ENCODE measurements around the gene OSTF1.

The OSTF1 gene

DNA sequence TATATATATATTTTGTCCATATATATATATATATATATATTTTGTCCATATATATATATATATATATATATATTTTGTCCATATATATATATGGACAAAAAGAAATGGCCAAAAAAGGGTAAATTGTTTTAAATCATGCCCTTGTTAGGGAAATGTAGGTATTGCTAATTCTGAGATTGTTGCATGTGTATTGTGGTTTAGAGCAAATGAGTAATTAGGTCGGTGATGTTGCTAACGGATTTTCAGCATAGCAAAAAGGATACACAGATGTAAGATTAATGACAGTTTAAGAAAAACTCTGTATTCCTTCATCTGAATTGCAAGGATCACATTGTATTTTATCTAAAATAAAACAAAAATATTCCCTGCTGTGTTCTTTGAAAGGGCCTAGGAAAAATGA is 40.2 kb downstream of the OSTF1 start:
- no peak for DNase-seq

GRCh38 chr9:75130172-75130571 is 41.9 kb downstream of the OSTF1 start:
- no peak for DNase-seq

DNA sequence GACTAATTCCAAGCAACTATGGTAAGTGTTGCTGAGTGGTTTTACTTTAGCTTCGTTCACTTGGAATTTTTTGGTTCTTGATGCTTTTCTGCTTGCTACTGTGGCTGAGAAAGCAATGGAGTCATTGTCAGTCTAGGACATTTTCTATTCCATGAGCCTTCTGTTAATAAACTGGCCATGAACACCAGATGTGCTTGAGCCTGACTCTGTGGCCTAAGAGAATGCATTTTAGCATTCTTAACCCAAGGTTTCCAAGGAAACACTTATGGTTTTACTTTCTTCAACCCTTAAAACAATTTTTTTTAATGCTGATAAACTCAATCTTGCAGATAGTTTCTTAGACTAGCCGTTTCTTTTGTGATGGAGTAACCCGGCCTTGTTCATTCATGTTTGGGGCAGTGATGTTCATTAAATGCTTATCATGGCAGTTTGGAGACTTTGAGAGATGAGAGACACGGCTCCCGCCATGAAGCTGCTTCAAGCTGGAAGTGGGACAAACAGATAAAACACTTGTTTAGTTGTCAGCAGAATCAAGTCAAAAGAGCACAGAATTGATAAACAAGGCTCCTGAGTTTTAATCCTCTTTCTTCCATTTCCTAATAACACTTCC is 42.4 kb downstream of the OSTF1 start:
- no peak for DNase-seq

DNA sequence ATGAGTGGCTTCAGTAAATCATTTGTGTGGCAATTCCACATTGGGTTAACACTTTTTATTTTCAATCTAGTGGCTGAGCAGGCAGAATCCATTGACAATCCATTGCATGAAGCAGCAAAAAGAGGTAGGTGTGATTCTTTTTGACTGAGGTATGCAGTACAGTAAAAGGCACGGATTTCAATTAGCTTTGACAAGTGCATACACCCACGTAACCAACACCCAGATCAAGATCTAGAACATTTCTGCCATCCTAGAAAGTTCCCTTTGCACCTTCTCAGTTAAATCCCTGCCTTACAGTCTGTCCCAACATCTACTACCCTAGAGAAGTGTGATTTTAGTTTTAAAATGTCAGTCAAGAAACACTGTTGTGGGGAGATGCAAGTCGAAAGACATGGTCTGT is 43.4 kb downstream of the OSTF1 start:
- no peak for DNase-seq

DNA sequence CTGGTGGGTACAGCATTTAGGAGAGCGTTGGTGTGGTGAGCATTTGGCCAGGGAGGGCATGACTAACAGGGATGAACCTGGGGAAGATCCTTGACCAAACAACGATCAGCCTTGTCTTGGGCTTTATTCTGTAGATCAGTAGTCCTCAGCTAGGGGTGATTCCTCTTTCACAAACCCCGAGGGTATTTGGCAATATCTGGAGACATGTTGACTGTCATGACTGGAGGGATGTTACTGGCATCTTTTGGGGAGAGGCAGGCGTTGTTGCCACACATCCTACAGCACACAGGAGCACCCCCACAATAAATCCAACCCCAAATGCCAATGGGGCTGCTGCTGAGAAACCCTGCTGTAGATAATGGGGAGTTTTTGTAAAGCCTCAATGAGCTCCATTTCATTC is 43.9 kb downstream of the OSTF1 start:
- DNase-seq, result no peak

- no peak for DNase-seq
Measured at GRCh38 chr9:75133396-75133795, 45.1 kb downstream of the OSTF1 start.

DNA sequence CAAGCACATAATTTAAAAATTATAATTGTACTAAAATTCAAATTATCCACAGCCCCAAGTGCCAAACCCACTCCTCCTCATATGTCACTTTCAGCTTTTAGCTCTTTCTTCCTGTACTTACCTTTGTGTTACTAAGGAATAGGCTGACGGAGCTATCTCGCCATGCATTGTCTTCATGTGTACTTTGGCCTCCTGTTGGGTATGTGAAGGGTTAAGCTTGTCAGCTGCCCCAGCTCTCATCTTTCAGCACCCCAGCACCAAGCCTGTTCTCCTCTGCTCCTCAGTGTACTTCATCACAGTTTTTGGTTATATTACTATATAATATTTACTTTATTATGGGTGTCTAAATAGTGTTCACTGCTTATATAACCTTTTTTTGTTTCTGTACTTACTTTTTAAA is 46.2 kb downstream of the OSTF1 start:
- DNase-seq, result no peak

DNA sequence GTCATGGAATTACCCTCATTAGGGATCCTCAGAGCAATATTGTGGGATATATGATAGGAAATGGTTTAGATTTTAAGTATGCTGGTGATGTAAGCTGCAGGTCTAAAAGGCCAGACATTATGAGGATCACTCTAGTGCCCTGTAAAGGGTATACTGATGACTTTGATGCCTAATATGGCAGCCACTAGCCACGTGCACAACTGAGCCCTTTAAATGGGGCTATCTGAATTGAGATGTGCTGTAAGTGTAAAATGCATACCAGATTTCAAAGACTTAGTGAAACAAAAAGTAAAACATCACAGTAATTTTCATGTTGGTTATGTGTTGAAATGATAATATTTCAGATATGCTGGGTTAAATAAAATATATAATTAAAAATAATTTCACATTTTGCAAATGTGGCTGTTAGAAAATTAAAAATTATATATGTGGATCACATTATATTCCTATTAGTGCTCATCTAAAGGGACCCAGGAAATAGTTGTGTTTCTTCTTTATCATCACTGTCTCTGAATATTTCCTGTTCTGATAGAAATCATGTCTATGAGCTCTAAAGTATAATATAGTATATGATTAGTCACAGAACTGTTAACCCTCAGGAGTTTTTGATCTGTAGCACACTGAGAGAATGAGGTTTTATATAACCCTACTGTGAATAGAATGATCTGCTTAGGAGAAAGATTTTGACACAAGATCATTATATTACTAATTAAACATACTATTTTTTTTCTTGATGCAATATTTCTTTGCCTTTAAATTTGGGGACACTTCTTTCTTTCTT is 50.1 kb downstream of the OSTF1 start:
- no peak for DNase-seq

GRCh38 chr9:75139201-75139600 is 50.9 kb downstream of the OSTF1 start:
- DNase-seq, result no peak

- no peak for DNase-seq
Measured at GRCh38 chr9:75140261-75140660, 51.9 kb downstream of the OSTF1 start.

DNA sequence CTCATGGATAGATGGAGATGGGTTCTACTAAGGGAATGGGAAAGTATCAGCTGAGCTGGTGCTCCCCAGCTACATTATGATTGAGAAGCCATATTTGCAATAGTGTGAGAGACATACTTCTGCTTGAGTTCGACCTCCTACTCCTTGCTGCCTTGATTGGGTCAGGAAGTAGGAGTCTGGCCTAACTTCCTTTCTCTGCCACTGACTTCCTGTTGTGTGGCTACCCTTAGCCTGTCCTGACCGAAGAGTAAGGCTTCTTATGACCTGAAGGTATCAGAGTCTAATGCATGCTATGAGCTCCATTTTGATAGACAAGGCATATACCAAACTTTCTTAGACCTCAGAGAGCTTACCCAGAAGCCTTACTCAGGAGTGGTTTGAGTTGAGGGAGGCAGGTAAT is 53.9 kb downstream of the OSTF1 start:
- DNase-seq, result peak; percentile 37

DNA sequence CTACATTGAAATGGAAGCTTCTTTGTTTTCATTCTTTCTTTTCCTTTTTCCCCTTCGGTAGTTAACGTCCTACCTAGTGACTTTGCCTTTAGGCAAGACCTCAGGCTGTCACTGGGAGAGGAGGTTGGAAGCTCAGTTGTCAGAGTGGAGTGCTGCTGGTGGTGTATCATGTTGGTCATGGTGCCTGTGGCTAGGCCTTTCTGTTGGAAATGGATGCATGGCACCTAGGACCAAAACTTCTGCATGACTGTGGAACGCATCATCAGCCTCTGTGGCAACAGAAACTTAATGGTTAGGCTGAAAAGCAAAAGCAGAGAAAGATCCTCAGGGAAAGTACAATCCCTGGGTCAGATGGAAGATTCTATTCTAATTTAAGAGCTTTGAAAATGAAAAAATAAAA is 57.9 kb downstream of the OSTF1 start:
- DNase-seq, result no peak

- DNase-seq, result no peak
Measured at GRCh38 chr9:75147638-75148037, 59.3 kb downstream of the OSTF1 start.

DNA sequence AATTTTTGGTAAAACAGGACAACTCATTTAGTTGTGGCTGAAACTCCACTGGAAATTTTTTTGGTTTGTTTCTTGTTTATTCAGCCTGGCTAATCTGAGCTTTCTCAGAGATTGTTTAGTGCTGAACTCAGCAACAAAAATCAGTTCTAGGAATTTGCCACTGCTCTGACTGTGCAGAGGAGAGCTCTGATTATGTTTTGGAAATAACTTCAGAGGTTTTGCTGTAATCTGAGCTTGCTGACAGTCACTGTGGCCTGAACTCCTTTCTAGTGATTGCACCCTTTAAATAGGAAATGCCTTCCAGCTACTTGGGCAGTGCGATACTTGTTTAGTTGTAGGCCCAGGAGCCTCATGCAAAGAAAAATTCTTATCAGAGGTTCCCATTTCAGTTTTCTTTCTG is 60.2 kb downstream of the OSTF1 start:
- DNase-seq, result no peak

- DNase-seq, result no peak
Measured at GRCh38 chr9:75149841-75150241, 61.5 kb downstream of the OSTF1 start.

DNA sequence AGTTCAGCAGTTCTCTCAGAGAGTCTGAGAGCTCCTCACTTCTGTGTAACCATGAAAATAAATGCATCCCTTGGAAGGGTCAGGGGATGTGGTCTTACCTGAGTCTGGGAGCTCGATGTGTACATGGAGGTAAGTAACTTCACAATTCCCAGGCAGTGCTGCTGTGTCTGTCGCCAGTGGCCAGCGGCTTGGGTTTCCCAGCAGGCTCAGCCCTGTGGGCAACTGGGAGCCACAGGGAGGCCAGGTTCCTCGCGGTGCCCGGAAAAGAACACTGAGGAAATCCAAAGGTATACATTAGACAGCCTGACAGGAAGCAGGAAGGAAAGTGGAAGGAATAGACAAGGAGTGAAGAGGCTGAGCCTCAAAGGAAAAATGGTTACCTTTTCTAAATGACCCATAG is 62.2 kb downstream of the OSTF1 start:
- DNase-seq, result no peak

GRCh38 chr9:75152416-75152815 is 64.1 kb downstream of the OSTF1 start:
- peak; percentile 57 for DNase-seq

DNA sequence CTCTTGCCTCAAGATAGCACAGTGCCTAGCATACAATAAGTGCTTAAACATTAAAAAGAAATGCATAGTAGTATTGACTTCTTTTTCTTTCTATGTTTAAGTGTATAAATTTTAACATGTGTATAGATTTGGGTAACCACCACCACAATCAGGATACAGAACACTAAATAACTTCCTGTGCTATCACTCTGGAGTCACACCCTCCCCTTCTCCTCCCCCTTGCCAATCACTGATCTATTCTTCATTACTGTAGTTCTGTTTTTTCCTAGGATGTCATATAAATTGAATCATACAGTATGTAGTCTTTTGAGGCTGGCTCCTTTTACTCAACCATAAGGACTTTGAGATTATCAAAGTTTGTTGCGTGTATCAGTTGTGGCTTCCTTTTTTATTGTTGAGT is 68.5 kb downstream of the OSTF1 start:
- DNase-seq, result no peak

- DNase-seq, result no peak
Measured at GRCh38 chr9:75161116-75161857, 73.0 kb downstream of the OSTF1 start.

- DNase-seq, result no peak
Measured at GRCh38 chr9:75163764-75164163, 75.5 kb downstream of the OSTF1 start.

DNA sequence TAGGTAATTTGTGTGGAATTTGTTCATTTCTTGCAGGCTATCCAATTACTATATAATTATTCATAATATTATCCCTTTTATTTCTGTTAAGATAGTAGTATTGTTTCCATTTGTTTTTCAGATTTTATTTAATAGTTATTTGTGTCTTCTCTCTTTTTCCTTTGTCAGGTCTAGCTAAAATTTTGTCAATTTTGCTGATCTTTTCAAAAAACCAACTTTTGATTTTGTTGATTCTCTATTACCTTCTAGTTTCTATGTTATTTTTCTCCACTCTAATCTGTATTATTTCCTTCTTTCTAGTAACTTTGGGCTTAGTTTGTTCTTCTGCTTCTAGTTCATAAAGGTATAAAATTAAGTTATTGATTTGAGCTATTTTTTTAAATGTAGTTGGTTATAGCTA is 76.3 kb downstream of the OSTF1 start:
- no peak for DNase-seq

GRCh38 chr9:75167281-75167680 is 79.0 kb downstream of the OSTF1 start:
- DNase-seq, result no peak

GRCh38 chr9:75168270-75169178 is 80.2 kb downstream of the OSTF1 start:
- DNase-seq, result no peak
